ENCODE measurements around the gene SLC4A4.

SLC4A4 gene

GRCh38 chr4:71453531-71453930 is 114.7 kb downstream of the SLC4A4 start:
- H3K14ac ChIP-seq (ENCODE audit: low read length in 2 of 2): no peak overlapping the region
- no peak overlapping the region for H2BK5ac ChIP-seq (ENCODE audit: low read depth, low read length, poor library complexity, severe bottlenecking)
- no peak overlapping the region for H3K27ac ChIP-seq (ENCODE audit: low read length, poor library complexity, severe bottlenecking)
- H2BK120ac ChIP-seq (ENCODE audit: low read depth, low read length): no peak overlapping the region
- H3K27me3 ChIP-seq (ENCODE audit: control insufficient read depth in 1 of 2, insufficient read depth in 1 of 2, low read length in 2 of 2): no peaks in the 10 kb centered on the region
- no peak overlapping the region for H2AFZ ChIP-seq (ENCODE audit: low read depth, low read length)
- no peak overlapping the region for H4K8ac ChIP-seq (ENCODE audit: low read length)
- no peaks in the 10 kb centered on the region for H3K79me1 ChIP-seq (replicated peaks; ENCODE audit: low read length, poor library complexity, severe bottlenecking)
- no peak overlapping the region for H3K18ac ChIP-seq (ENCODE audit: low read depth in 1 of 2, low read length in 2 of 2)
- H2BK15ac ChIP-seq (ENCODE audit: low read depth, poor library complexity, severe bottlenecking): no peak overlapping the region
- no peak overlapping the region for H3K4me3 ChIP-seq (ENCODE audit: insufficient read depth in 1 of 2, low read depth in 1 of 2, low read length in 2 of 2)
- no peaks in the 10 kb centered on the region for H3K9me3 ChIP-seq (ENCODE audit: control insufficient read depth, low read length)
- H3K23ac ChIP-seq (ENCODE audit: low read length in 2 of 2): no peak overlapping the region
- no peaks in the 10 kb centered on the region for H3K4me1 ChIP-seq (ENCODE audit: control insufficient read depth, insufficient read depth, low read depth, low read length)
- no peak overlapping the region for H2BK12ac ChIP-seq (ENCODE audit: low read length in 2 of 2)
- WGBS: 96% methylated on average over 4 of the region's 4 CpGs
- no peak overlapping the region for H3K4ac ChIP-seq (ENCODE audit: low read depth in 1 of 2, low read length in 2 of 2)
- DNase-seq: no peak
- H4K91ac ChIP-seq (ENCODE audit: low read length): no peak overlapping the region
- no peak overlapping the region for H3K9ac ChIP-seq (ENCODE audit: low read length)
- H2AK5ac ChIP-seq (ENCODE audit: low read length, severe bottlenecking): no peak overlapping the region
- no peaks in the 10 kb centered on the region for H3K36me3 ChIP-seq (ENCODE audit: control insufficient read depth in 1 of 2, insufficient read depth in 2 of 2, low read depth in 1 of 2, low read length in 2 of 2)
- no peak overlapping the region for H3K4me2 ChIP-seq (ENCODE audit: low read length, poor library complexity, severe bottlenecking)

- H4K91ac ChIP-seq (ENCODE audit: low read length): no peak overlapping the region
- no peak overlapping the region for H3K14ac ChIP-seq (ENCODE audit: low read length in 2 of 2)
- no peak overlapping the region for H2BK120ac ChIP-seq (ENCODE audit: low read depth, low read length)
- H2BK15ac ChIP-seq (ENCODE audit: low read depth, poor library complexity, severe bottlenecking): no peak overlapping the region
- H3K4me1 ChIP-seq (ENCODE audit: control insufficient read depth, insufficient read depth, low read depth, low read length): no peaks in the 10 kb centered on the region
- no peak overlapping the region for H2AK5ac ChIP-seq (ENCODE audit: low read length, severe bottlenecking)
- H3K4ac ChIP-seq (ENCODE audit: low read depth in 1 of 2, low read length in 2 of 2): peak overlapping the region in 1 of 2 experiments; percentile 8
- peak overlapping the region; percentile 43 for H3K9ac ChIP-seq (ENCODE audit: low read length)
- H2BK5ac ChIP-seq (ENCODE audit: low read depth, low read length, poor library complexity, severe bottlenecking): no peak overlapping the region
- no peak overlapping the region for H2BK12ac ChIP-seq (ENCODE audit: low read length in 2 of 2)
- no peak overlapping the region for H2AFZ ChIP-seq (ENCODE audit: low read depth, low read length)
- H4K8ac ChIP-seq (ENCODE audit: low read length): no peak overlapping the region
- H3K4me2 ChIP-seq (ENCODE audit: low read length, poor library complexity, severe bottlenecking): no peak overlapping the region
- H3K27ac ChIP-seq (ENCODE audit: low read length, poor library complexity, severe bottlenecking): no peak overlapping the region
- H3K9me3 ChIP-seq (ENCODE audit: control insufficient read depth, low read length): no peaks in the 10 kb centered on the region
- H3K18ac ChIP-seq (ENCODE audit: low read depth in 1 of 2, low read length in 2 of 2): no peak overlapping the region
- H3K4me3 ChIP-seq (ENCODE audit: insufficient read depth in 1 of 2, low read depth in 1 of 2, low read length in 2 of 2): no peak overlapping the region
- no peaks in the 10 kb centered on the region for H3K27me3 ChIP-seq (ENCODE audit: control insufficient read depth in 1 of 2, insufficient read depth in 1 of 2, low read length in 2 of 2)
- H3K23ac ChIP-seq (ENCODE audit: low read length in 2 of 2): no peak overlapping the region
- WGBS: 0% methylated on average over 1 of the region's 1 CpG
- peak; percentile 94 for DNase-seq
- no peaks in the 10 kb centered on the region for H3K36me3 ChIP-seq (ENCODE audit: control insufficient read depth in 1 of 2, insufficient read depth in 2 of 2, low read depth in 1 of 2, low read length in 2 of 2)
- H3K79me1 ChIP-seq (replicated peaks; ENCODE audit: low read length, poor library complexity, severe bottlenecking): no peaks in the 10 kb centered on the region
Observed at GRCh38 chr4:71456841-71457240, 118.0 kb downstream of the SLC4A4 start.

GRCh38 chr4:71460371-71460770 is 121.6 kb downstream of the SLC4A4 start:
- WGBS: 26% methylated on average over 4 of the region's 4 CpGs
- no peak overlapping the region for H4K91ac ChIP-seq (ENCODE audit: low read length)
- no peak overlapping the region for H2BK12ac ChIP-seq (ENCODE audit: low read length in 2 of 2)
- peak; percentile 50 for DNase-seq
- peak overlapping the region in 1 of 2 experiments; percentile 52 for H3K18ac ChIP-seq (ENCODE audit: low read depth in 1 of 2, low read length in 2 of 2)
- no peak overlapping the region for H2AFZ ChIP-seq (ENCODE audit: low read depth, low read length)
- H3K9me3 ChIP-seq (ENCODE audit: control insufficient read depth, low read length): no peaks in the 10 kb centered on the region
- H3K14ac ChIP-seq (ENCODE audit: low read length in 2 of 2): no peak overlapping the region
- no peak overlapping the region for H3K9ac ChIP-seq (ENCODE audit: low read length)
- H2AK5ac ChIP-seq (ENCODE audit: low read length, severe bottlenecking): no peak overlapping the region
- H4K8ac ChIP-seq (ENCODE audit: low read length): no peak overlapping the region
- H3K4me1 ChIP-seq (ENCODE audit: control insufficient read depth, insufficient read depth, low read depth, low read length): no peaks in the 10 kb centered on the region
- no peaks in the 10 kb centered on the region for H3K36me3 ChIP-seq (ENCODE audit: control insufficient read depth in 1 of 2, insufficient read depth in 2 of 2, low read depth in 1 of 2, low read length in 2 of 2)
- no peak overlapping the region for H3K27ac ChIP-seq (ENCODE audit: low read length, poor library complexity, severe bottlenecking)
- H2BK15ac ChIP-seq (ENCODE audit: low read depth, poor library complexity, severe bottlenecking): no peak overlapping the region
- no peak overlapping the region for H3K23ac ChIP-seq (ENCODE audit: low read length in 2 of 2)
- no peaks in the 10 kb centered on the region for H3K79me1 ChIP-seq (replicated peaks; ENCODE audit: low read length, poor library complexity, severe bottlenecking)
- H2BK120ac ChIP-seq (ENCODE audit: low read depth, low read length): no peak overlapping the region
- no peak overlapping the region for H3K4me2 ChIP-seq (ENCODE audit: low read length, poor library complexity, severe bottlenecking)
- H3K4ac ChIP-seq (ENCODE audit: low read depth in 1 of 2, low read length in 2 of 2): no peak overlapping the region
- H2BK5ac ChIP-seq (ENCODE audit: low read depth, low read length, poor library complexity, severe bottlenecking): no peak overlapping the region
- no peak overlapping the region for H3K4me3 ChIP-seq (ENCODE audit: insufficient read depth in 1 of 2, low read depth in 1 of 2, low read length in 2 of 2)
- H3K27me3 ChIP-seq (ENCODE audit: control insufficient read depth in 1 of 2, insufficient read depth in 1 of 2, low read length in 2 of 2): no peaks in the 10 kb centered on the region

GRCh38 chr4:71461422-71461821 is 122.6 kb downstream of the SLC4A4 start:
- H3K23ac ChIP-seq (ENCODE audit: low read length in 2 of 2): no peak overlapping the region
- no peaks in the 10 kb centered on the region for H3K36me3 ChIP-seq (ENCODE audit: control insufficient read depth in 1 of 2, insufficient read depth in 2 of 2, low read depth in 1 of 2, low read length in 2 of 2)
- H3K4me1 ChIP-seq (ENCODE audit: control insufficient read depth, insufficient read depth, low read depth, low read length): no peaks in the 10 kb centered on the region
- no peak overlapping the region for H2BK120ac ChIP-seq (ENCODE audit: low read depth, low read length)
- WGBS: 98% methylated on average over 3 of the region's 4 CpGs
- no peak overlapping the region for H2BK5ac ChIP-seq (ENCODE audit: low read depth, low read length, poor library complexity, severe bottlenecking)
- H3K27me3 ChIP-seq (ENCODE audit: control insufficient read depth in 1 of 2, insufficient read depth in 1 of 2, low read length in 2 of 2): no peaks in the 10 kb centered on the region
- no peak overlapping the region for H4K91ac ChIP-seq (ENCODE audit: low read length)
- no peak overlapping the region for H3K27ac ChIP-seq (ENCODE audit: low read length, poor library complexity, severe bottlenecking)
- no peak overlapping the region for H3K18ac ChIP-seq (ENCODE audit: low read depth in 1 of 2, low read length in 2 of 2)
- H3K9ac ChIP-seq (ENCODE audit: low read length): no peak overlapping the region
- no peak overlapping the region for H3K4me2 ChIP-seq (ENCODE audit: low read length, poor library complexity, severe bottlenecking)
- no peak overlapping the region for H2AK5ac ChIP-seq (ENCODE audit: low read length, severe bottlenecking)
- no peak overlapping the region for H3K4me3 ChIP-seq (ENCODE audit: insufficient read depth in 1 of 2, low read depth in 1 of 2, low read length in 2 of 2)
- H2AFZ ChIP-seq (ENCODE audit: low read depth, low read length): no peak overlapping the region
- H2BK15ac ChIP-seq (ENCODE audit: low read depth, poor library complexity, severe bottlenecking): no peak overlapping the region
- no peak overlapping the region for H3K4ac ChIP-seq (ENCODE audit: low read depth in 1 of 2, low read length in 2 of 2)
- DNase-seq: no peak
- no peak overlapping the region for H2BK12ac ChIP-seq (ENCODE audit: low read length in 2 of 2)
- H4K8ac ChIP-seq (ENCODE audit: low read length): no peak overlapping the region
- no peaks in the 10 kb centered on the region for H3K9me3 ChIP-seq (ENCODE audit: control insufficient read depth, low read length)
- no peaks in the 10 kb centered on the region for H3K79me1 ChIP-seq (replicated peaks; ENCODE audit: low read length, poor library complexity, severe bottlenecking)
- no peak overlapping the region for H3K14ac ChIP-seq (ENCODE audit: low read length in 2 of 2)

Measured in mesenchymal stem cell (in vitro differentiated cells and primary cell).